H9 (cell line): ENCODE results near the gene TACC2. TPM values are rescaled to one million over a fixed set of nuclear protein-coding genes. Genes with fewer than 3 reads are reported as not detected.

Experiments used
- DNase-seq: peaks from one replicate; pipeline ENCODE4 v3.0.0-alpha.2; 2017
- H2AFZ ChIP-seq: one replicate; pipeline ENCODE4 v1.6.1; 2013; ENCODE audit warnings: mild to moderate bottlenecking, low read length, control low read depth, moderate library complexity
- H2AK5ac ChIP-seq: 2 replicates; pipeline ENCODE4 v1.6.1; 2013; ENCODE audit warnings: low read length, control low read depth, mixed read lengths; ENCODE audit not compliant: insufficient read length
- H2BK120ac ChIP-seq: one replicate; pipeline ENCODE4 v1.6.1; 2013; ENCODE audit warnings: low read depth, mild to moderate bottlenecking, low read length, control low read depth, inconsistent platforms; ENCODE audit not compliant: poor library complexity, severe bottlenecking
- H2BK12ac ChIP-seq: 2 replicates; pipeline ENCODE4 v1.6.1; 2013; ENCODE audit warnings: low read length, control low read depth, mixed read lengths, low read depth; ENCODE audit not compliant: insufficient read length
- H2BK15ac ChIP-seq: 2 replicates; pipeline ENCODE4 v1.6.1; 2013; ENCODE audit warnings: low read depth, low read length, control low read depth
- H2BK20ac ChIP-seq: one replicate; pipeline ENCODE4 v1.6.1; 2013; ENCODE audit warnings: low read depth, mild to moderate bottlenecking, low read length, control low read depth, inconsistent platforms; ENCODE audit not compliant: poor library complexity, severe bottlenecking
- H2BK5ac ChIP-seq: 2 replicates; pipeline ENCODE4 v1.6.1; 2013; ENCODE audit warnings: low read length, control low read depth, mixed read lengths; ENCODE audit not compliant: insufficient read length
- H3K14ac ChIP-seq: 2 replicates; pipeline ENCODE4 v1.6.1; 2013; ENCODE audit warnings: low read length, control low read depth; ENCODE audit not compliant: insufficient read depth
- H3K18ac ChIP-seq: 2 replicates; pipeline ENCODE4 v1.6.1; 2013; ENCODE audit warnings: low read depth, mild to moderate bottlenecking, mixed read lengths, low read length, control low read depth; ENCODE audit not compliant: insufficient read length
- H3K23ac ChIP-seq: 2 replicates; pipeline ENCODE4 v1.6.1; 2013; ENCODE audit warnings: low read length, control low read depth, mixed read lengths, low read depth; ENCODE audit not compliant: insufficient read length
- H3K23me2 ChIP-seq: 2 replicates; pipeline ENCODE4 v1.6.1; 2013; ENCODE audit warnings: low read depth, mild to moderate bottlenecking, mixed read lengths, low read length, control low read depth; ENCODE audit not compliant: insufficient read length, poor library complexity, severe bottlenecking
- H3K27ac ChIP-seq: 2 replicates; pipeline ENCODE4 v1.5.1; 2013; ENCODE audit warnings: low read length, control low read depth, mixed read lengths, low read depth; ENCODE audit not compliant: insufficient read length
- H3K27me3 ChIP-seq: 2 replicates; pipeline ENCODE4 v1.6.1; 2013; ENCODE audit warnings: low read length, control low read depth, inconsistent platforms; ENCODE audit not compliant: insufficient read depth
- H3K4ac ChIP-seq: 2 replicates; pipeline ENCODE4 v1.6.1; 2013; ENCODE audit warnings: low read depth, mild to moderate bottlenecking, control low read depth, inconsistent platforms, low read length, moderate library complexity
- H3K4me1 ChIP-seq: 2 replicates; pipeline ENCODE4 v1.6.1; 2013; ENCODE audit warnings: low read length, control low read depth, inconsistent platforms; ENCODE audit not compliant: insufficient read depth
- H3K4me2 ChIP-seq: 2 replicates; pipeline ENCODE4 v1.6.1; 2013; ENCODE audit warnings: low read length, control low read depth, mixed read lengths; ENCODE audit not compliant: insufficient read length, insufficient read depth
- H3K56ac ChIP-seq: 2 replicates; pipeline ENCODE4 v1.6.1; 2013; ENCODE audit warnings: low read depth, mild to moderate bottlenecking, mixed read lengths, low read length, control low read depth; ENCODE audit not compliant: insufficient read length
- H3K79me1 ChIP-seq: 2 replicates; pipeline ENCODE4 v1.6.1; 2013; ENCODE audit warnings: low read depth, mild to moderate bottlenecking, moderate library complexity, low read length, control low read depth, inconsistent platforms; ENCODE audit not compliant: insufficient read depth, poor library complexity, severe bottlenecking
- H3K79me2 ChIP-seq: 2 replicates; pipeline ENCODE4 v1.6.1; 2013; ENCODE audit warnings: low read length, control low read depth, inconsistent platforms; ENCODE audit not compliant: insufficient read depth
- H3K9ac ChIP-seq: 2 replicates; pipeline ENCODE4 v1.6.1; 2013; ENCODE audit warnings: low read length, control low read depth, mixed read lengths; ENCODE audit not compliant: insufficient read length; ENCODE audit errors: extremely low read depth
- H3K9me3 ChIP-seq: one replicate; pipeline ENCODE4 v1.6.1; 2013; ENCODE audit warnings: low read depth, low read length, inconsistent platforms; ENCODE audit not compliant: control insufficient read depth
- H3T11ph ChIP-seq: one replicate; pipeline ENCODE4 v1.6.1; 2013; ENCODE audit warnings: mild to moderate bottlenecking, low read length, control low read depth, inconsistent platforms
- H4K20me1 ChIP-seq: one replicate; pipeline ENCODE4 v1.6.1; 2013; ENCODE audit not compliant: control insufficient read depth, insufficient read length, insufficient read depth
- H4K5ac ChIP-seq: 2 replicates; pipeline ENCODE4 v1.6.1; 2013; ENCODE audit warnings: low read depth, mild to moderate bottlenecking, mixed read lengths, low read length, control low read depth; ENCODE audit not compliant: insufficient read length
- H4K8ac ChIP-seq: replicated peaks from 2 replicates; pipeline ENCODE4 v1.6.1; 2013; ENCODE audit warnings: low read length, control low read depth, mixed read lengths, low read depth; ENCODE audit not compliant: insufficient read length
- H4K91ac ChIP-seq: 2 replicates; pipeline ENCODE4 v1.6.1; 2013; ENCODE audit warnings: low read depth, mild to moderate bottlenecking, moderate library complexity, mixed read lengths, low read length, control low read depth; ENCODE audit not compliant: insufficient read length
- H3K27ac Mint-ChIP-seq, 3 experiments: 2 replicates in 2 of 3; 3 replicates in 1 of 3; pipeline ENCODE4 v1.8.0; 2020 to 2021; ENCODE audit warnings: mixed read lengths in 3 of 3, mild to moderate bottlenecking in 1 of 3, moderate library complexity in 1 of 3
- H3K27me3 Mint-ChIP-seq: 2 replicates; pipeline ENCODE4 v1.8.0; 2021; ENCODE audit warnings: low read depth, mild to moderate bottlenecking, moderate library complexity, mixed read lengths
- H3K36me3 Mint-ChIP-seq, 3 experiments: 2 replicates in 2 of 3; 3 replicates in 1 of 3; pipeline ENCODE4 v1.8.0; 2020 to 2021; ENCODE audit warnings: low read depth in 3 of 3, mixed read lengths in 3 of 3; ENCODE audit not compliant: insufficient read depth in 1 of 3
- H3K4me1 Mint-ChIP-seq, 2 experiments: 2 replicates each; pipeline ENCODE4 v1.8.0; 2020; ENCODE audit warnings: mixed read lengths in 2 of 2
- H3K4me3 Mint-ChIP-seq, 2 experiments: 2 replicates in 1 of 2; 3 replicates in 1 of 2; pipeline ENCODE4 v1.8.0; 2020 to 2021; ENCODE audit warnings: mild to moderate bottlenecking in 2 of 2, mixed read lengths in 2 of 2, moderate library complexity in 1 of 2
- H3K9me3 Mint-ChIP-seq, 2 experiments: 2 replicates in 1 of 2; 3 replicates in 1 of 2; pipeline ENCODE4 v1.8.0; 2020; ENCODE audit warnings: mild to moderate bottlenecking in 2 of 2, mixed read lengths in 2 of 2, moderate library complexity in 1 of 2
- WGBS: extraction: QIAGEN DNeasy Blood & Tissue Kit; methylation state at CpG from one replicate; pipeline ENCODE4 v1.1.7; 2013; ENCODE audit warnings: missing lambda C conversion rate, low lambda C conversion rate, mixed read lengths; ENCODE audit not compliant: insufficient read length; ENCODE audit errors: extremely low coverage; 5-methylcytosine and 5-hydroxymethylcytosine counted together
- total RNA-seq: library from RNA; stranded (reverse); gene quantifications from 2 replicates; pipeline ENCODE4 v1.2.1, GENCODE V29; 2021
- TF ChIP-seq, protein P1 (sequence below): fragments of 200-600 bp; sonication (generic); conservative IDR thresholded peaks from 3 replicates; pipeline ENCODE4 v1.8.0; 2021; ENCODE audit warnings: antibody characterized with exemption, mild to moderate bottlenecking

The TACC2 gene
- total RNA-seq, 1 experiment from 2014 or later, result 58.1 TPM

DNA sequence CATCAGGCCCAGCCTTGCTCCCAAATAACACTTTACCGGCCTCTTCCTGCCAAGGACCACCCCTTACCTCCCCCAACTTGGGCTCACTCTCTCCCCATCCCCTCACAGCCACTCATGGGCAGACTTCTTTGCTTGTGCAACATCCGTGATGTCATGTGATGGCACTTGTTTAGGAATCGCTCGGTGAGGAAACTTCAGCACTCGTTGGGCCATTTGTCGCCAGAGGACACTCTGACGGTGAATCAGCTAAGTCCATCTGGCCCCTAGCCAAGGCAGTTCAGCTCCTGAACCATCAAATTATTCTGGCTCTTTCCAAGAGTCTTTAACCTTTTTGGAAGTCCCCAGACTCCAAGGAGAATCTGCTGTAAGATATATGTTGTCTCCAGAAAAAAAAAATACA lies 301.4 kb downstream of the TACC2 start:
- Histone ChIP-seq H2BK5ac (no peak overlapping the region), H3K23ac (no peak overlapping the region), H3K27me3 (no peaks in the 10 kb centered on the region), H2BK15ac (no peak overlapping the region), H3K27ac (no peak overlapping the region), H4K5ac (no peak overlapping the region), H2BK12ac (no peak overlapping the region), H3K56ac (no peak overlapping the region), H3K4me1 (no peaks in the 10 kb centered on the region), H3K4ac (no peak overlapping the region), H2BK120ac (no peak overlapping the region), H3K79me1 (no peaks in the 10 kb centered on the region), H3K18ac (no peak overlapping the region), H3K79me2 (no peaks in the 10 kb centered on the region), H3K9me3 (no peaks in the 10 kb centered on the region), H3K14ac (no peak overlapping the region), H2BK20ac (no peak overlapping the region), H4K91ac (no peak overlapping the region), H3K23me2 (no peaks in the 10 kb centered on the region), H3T11ph (no peak overlapping the region), H3K9ac (no peak overlapping the region), H2AK5ac (no peak overlapping the region), H4K8ac (no peak overlapping the region), H2AFZ (no peak overlapping the region), H3K4me2 (no peak overlapping the region), H4K20me1 (no peaks in the 10 kb centered on the region)
- TF ChIP-seq, protein P1, sequence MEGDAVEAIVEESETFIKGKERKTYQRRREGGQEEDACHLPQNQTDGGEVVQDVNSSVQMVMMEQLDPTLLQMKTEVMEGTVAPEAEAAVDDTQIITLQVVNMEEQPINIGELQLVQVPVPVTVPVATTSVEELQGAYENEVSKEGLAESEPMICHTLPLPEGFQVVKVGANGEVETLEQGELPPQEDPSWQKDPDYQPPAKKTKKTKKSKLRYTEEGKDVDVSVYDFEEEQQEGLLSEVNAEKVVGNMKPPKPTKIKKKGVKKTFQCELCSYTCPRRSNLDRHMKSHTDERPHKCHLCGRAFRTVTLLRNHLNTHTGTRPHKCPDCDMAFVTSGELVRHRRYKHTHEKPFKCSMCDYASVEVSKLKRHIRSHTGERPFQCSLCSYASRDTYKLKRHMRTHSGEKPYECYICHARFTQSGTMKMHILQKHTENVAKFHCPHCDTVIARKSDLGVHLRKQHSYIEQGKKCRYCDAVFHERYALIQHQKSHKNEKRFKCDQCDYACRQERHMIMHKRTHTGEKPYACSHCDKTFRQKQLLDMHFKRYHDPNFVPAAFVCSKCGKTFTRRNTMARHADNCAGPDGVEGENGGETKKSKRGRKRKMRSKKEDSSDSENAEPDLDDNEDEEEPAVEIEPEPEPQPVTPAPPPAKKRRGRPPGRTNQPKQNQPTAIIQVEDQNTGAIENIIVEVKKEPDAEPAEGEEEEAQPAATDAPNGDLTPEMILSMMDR, result no peak
- Mint-ChIP-seq H3K36me3 (no peaks in the 10 kb centered on the region; a peak in 1 of 7 replicates), H3K27ac (no peak overlapping the region), H3K9me3 (no peaks in the 10 kb centered on the region; a peak in 1 of 5 replicates), H3K4me3 (no peak overlapping the region), H3K27me3 (peaks cover 1% of the 10 kb centered on the region), H3K4me1 (peaks cover 19 to 21% of the 10 kb centered on the region in 2 experiments)
- DNase-seq, result no peak
- WGBS, result no CpG with 5 or more reads among the region's 7 CpGs
